DMS53 treated with DMSO at 0.1 percent for 48 hours (cell line): Measurements from ENCODE around the gene PROM2.

Experiments
- DNase-seq: peaks from one replicate; lab custom pipeline; 2025; ENCODE audit not compliant: unreplicated experiment; lab: John Stamatoyannopoulos, UW

PROM2 gene

GRCh38 chr2:95336406-95336805 is 62.2 kb downstream of the PROM2 start:
- no peak for DNase-seq

- DNase-seq: no peak
Observed at GRCh38 chr2:95337829-95338228, 63.6 kb downstream of the PROM2 start.
